Measurements from ENCODE around the gene CDCA4.

DNA sequence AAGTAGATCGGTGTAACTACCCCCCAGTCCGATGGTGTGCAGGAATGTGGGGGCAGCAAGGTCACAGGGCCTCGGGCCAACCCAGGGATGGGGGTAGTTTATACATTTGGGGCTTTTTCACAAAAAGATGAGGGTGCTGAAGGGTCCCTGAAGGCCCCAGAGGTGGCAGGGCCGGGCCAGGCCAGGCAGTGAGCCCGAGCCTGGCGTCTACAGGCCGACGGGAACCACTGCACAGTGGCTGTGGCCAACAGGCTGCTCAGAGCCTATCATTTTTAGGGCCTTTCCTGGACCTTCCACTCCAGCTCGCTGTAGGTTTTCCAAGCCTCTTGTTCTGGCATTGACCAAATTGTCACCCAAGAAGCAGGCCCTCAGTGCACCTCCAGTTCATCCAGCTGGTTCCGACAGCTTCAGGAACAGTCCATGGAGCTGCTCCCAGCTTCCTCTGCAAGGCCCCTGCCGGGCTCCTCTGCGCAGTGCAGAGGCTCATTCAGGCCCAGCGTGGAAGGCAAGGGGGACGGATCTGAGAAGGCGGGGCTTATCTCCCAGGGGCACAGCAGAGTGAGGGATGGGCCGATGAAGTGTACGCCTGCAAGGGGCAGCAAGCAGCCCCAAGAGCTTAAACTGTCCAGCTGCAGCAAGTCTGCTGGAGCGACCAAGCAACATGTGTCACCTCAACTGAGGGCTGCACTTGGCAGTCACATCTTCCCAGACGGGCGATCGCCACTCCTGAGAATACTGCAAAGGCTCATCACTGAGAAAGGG lies 13.9 kb downstream of the CDCA4 start:
- TF ChIP-seq, protein P1, sequence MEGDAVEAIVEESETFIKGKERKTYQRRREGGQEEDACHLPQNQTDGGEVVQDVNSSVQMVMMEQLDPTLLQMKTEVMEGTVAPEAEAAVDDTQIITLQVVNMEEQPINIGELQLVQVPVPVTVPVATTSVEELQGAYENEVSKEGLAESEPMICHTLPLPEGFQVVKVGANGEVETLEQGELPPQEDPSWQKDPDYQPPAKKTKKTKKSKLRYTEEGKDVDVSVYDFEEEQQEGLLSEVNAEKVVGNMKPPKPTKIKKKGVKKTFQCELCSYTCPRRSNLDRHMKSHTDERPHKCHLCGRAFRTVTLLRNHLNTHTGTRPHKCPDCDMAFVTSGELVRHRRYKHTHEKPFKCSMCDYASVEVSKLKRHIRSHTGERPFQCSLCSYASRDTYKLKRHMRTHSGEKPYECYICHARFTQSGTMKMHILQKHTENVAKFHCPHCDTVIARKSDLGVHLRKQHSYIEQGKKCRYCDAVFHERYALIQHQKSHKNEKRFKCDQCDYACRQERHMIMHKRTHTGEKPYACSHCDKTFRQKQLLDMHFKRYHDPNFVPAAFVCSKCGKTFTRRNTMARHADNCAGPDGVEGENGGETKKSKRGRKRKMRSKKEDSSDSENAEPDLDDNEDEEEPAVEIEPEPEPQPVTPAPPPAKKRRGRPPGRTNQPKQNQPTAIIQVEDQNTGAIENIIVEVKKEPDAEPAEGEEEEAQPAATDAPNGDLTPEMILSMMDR (IDR thresholded peaks at IDR 0.05): no peak
- TF ChIP-seq POLR2A (IDR thresholded peaks at IDR 0.05): no peak

Data from vagina (tissue), 2 donors.